Suppressor macrophage treated with lipopolysaccharide for 1 hour (primary cell): ENCODE results near the gene TBL1X.

Source experiments
- DNase-seq, 3 donors: peaks; one replicate each; pipeline ENCODE4 v3.0.0-alpha.2; 2020 to 2022

TBL1X gene

DNA sequence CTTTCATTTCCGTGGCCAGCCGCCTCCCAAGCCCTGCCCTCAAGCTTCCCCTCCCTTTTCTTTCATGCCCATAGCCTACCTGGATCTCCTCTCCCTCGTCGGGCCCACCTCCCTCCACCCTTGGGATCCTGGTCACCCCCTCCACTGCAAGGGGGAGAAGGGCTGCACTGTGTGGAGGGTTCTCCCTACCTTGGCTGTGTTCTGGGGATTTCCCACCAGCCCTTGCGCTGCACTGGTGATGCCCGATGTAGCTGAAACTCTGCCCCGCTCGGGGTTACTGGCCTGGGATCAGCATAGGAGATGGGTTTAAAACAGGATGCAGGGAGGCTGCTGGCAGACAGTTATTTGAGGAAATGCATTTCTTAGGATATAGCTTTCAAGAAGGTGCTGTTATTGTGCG, 128.9 kb downstream of the TBL1X start:
- no peak for DNase-seq

DNA sequence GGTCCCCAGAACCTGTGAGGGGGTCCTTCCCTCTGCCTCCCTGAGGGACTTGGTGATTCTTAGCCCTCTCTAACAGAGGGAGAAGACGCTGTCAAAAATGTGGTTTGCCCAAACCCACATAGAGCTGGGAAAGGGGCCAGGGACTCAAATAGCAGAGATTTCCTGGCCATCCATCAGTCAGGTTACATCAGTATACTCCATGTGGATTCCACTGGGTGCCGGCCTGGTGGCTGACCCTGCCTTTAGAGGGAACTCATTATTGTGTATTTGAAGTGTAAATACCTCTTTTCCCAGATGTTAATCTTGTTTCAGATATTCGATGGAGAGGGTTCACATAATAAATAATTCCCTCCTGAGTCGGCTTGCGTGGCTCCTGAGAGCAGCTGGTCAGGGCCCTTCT, 130.3 kb downstream of the TBL1X start:
- no peak for DNase-seq

- no peak for DNase-seq
Measured at GRCh38 chrX:9596837-9597236, 132.0 kb downstream of the TBL1X start.

- DNase-seq, result no peak
Measured at GRCh38 chrX:9597361-9598035, 132.6 kb downstream of the TBL1X start.

DNA sequence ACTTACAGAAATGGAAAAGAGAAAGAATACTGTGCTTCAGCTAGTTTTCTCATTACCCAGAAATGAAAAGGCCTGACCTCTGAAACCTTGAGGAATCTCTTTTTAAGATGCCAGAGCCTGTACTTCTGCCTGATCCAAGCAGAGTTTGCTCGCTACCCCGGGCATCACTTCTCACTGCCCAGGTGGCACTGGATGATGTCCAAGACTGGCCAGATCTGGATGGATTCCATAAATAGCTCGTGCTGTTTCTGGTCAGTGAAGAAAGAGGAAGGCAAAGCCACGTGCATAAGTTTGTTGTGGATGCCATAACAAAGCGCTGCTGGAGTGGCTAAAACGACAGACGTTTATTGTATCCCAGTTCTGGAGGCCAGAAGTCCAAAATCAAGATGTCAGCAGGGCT, 133.5 kb downstream of the TBL1X start:
- no peak for DNase-seq

DNA sequence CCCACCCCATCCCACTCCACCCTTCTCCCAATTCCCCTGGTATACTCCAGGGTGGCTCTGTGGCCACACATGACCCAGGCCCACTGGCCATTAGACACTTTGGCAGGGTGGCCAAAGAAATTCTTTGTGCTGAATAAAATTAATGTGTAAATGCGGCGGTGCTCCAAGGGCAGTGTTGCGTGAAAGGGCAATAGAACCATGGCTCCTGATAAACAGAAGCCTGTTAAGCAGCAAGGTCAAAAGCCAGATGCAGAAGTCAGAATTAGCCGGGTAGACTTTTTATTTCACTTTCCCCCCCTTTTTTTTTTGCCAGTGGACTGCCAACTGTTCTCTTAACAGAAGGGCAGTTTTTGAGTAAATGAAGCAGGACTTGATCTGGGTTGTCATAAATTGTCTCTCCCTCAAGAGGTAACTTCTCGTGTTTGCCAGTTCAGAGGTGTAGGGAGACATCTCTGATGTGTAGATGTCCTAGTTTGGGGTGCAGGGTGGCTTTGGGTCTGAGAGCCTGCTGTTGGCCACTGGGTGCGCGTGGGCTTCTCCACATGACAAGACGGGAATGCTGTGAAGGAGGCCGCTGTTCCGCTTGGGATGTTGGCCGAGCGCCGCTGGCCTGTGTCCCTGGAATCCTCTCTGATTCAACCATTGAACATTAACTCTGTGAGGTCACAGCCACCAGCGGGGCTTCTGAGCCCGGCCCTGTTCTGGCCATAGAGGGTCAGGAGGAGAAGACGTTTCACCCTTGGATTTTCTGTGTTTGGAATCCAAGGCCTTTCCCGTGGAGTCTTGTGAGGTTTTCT, 139.5 kb downstream of the TBL1X start:
- DNase-seq, result no peak

GRCh38 chrX:9604908-9605306, 140.0 kb downstream of the TBL1X start:
- no peak for DNase-seq

- no peak for DNase-seq
Measured at GRCh38 chrX:9605484-9605883, 140.6 kb downstream of the TBL1X start.

DNA sequence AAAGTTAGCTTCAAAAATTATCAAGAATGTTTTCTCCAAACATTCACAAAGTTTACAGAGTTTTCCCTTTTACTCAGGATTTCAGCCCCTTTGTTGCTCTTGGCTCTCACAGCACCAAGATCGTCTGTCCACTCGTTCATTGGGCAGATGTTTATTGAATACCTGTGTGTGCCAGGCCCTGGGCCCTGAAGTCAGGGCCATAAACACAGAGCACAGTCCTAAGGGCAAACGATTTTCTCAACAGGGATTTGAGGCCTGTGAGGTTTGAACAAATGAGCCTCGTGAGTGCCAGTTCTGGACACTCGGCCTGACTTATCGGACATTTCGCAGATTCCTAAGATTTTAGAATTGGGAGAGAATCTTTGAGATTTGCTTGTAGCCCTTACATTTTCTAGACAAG, 142.1 kb downstream of the TBL1X start:
- DNase-seq, result no peak

- DNase-seq, result no peak
Measured at GRCh38 chrX:9609499-9609898, 144.6 kb downstream of the TBL1X start.

- no peak for DNase-seq
Measured at GRCh38 chrX:9609987-9610386, 145.1 kb downstream of the TBL1X start.

DNA sequence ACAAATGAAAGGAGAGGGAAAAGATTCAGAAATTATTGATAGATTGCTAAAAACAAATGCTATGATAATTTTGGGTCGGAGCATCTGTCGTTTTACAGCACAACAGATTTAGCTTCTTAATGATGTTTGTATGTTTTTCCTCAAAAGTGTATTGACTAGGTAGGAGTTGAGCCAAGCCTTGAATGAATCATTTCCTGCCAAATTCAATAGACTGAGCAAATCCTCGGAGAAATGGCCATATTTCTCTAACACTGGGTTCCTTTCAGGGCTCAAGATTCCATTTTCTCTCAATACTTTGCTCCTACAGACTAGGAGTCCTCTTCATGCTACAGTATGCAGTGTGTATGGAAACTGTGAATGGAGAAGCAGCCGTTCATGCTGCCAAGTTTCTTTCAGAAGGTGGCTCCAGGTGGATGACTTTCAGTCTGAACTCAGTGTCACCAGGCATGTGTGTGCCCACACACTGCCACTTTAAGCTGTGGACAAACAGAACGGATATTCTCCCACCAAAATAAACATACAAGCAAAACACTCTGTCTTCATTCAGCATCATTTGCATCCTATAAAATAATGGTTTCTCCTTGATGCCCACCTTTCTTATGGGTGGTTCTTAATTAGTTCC, 146.0 kb downstream of the TBL1X start:
- DNase-seq, result no peak

DNA sequence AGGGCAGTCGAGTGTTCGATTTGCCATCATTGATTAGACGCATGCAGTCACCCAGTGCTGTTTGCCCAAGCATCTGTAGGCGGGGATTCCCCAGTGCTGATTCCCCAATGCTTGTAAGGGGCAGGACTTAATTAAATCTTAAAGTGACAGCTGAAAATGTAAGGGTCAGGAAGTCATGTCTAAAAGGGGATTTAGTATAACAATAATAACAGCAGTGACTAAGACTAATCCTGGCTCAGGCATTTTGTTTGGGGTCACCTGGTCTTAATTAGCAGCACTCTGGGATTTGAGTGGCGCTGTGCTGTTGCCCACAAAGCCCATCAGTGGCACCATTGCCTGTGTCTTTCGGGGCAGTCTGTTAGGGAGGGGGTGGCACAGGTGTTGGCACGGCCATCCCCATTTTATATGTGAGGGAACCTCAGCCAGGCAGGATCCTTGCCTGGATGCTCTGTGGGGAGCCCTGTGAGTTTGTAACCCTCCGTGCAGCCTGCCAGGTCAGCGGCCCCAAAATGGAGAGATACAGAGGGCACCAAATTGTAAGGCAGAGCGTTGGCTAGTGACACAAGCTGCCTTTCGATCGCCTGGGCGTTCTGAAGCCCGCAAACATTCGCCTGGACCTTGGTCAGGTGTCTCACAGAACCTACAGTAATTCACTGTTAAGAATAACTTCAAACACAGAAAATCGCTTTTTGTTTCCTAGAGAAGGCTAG, 146.7 kb downstream of the TBL1X start:
- DNase-seq, result no peak

- no peak for DNase-seq
Measured at GRCh38 chrX:9612146-9612505, 147.3 kb downstream of the TBL1X start.

DNA sequence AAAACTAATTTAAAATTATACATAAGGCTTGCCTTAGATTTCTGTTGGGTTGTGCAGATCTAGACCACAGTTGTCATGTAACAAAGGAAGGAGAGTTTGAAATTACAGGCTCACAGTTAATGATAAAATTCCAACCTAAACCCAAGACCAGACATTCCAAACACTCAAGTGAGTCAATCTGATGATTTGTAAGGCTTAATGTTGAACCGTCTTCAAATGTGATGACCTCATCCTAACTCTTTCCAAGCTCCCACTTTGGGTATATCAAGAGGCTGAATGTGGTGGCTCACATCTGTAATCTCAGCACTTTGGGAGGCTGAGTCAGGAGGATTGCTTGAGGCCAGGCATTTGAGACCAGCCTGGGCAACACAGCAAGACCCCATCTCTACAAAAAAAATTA, 149.2 kb downstream of the TBL1X start:
- no peak for DNase-seq

- no peak for DNase-seq
Measured at GRCh38 chrX:9619133-9619532, 154.3 kb downstream of the TBL1X start.

GRCh38 chrX:9619581-9619980, 154.7 kb downstream of the TBL1X start:
- no peak for DNase-seq

- no peak for DNase-seq
Measured at GRCh38 chrX:9622128-9622527, 157.3 kb downstream of the TBL1X start.

- DNase-seq, result no peak
Measured at GRCh38 chrX:9626379-9626778, 161.5 kb downstream of the TBL1X start.

DNA sequence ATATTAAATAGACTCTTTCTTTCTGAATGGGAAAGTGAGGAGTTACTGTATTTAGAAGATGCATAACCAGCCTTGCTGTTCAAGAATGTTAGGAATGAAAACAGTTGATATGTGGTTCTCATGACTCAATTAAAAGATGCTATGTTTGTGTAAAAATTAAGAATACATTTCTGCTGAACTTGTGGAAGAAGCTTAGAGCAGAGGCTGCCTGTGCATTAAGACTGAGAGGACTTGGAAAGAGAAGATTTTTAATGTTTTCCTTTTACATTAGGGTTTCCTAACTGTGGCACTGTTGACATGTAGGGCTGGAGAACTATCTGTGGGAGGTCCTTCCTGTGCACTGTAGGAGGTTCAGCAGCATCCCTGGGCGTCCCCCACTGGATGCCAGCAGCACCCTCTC, 163.1 kb downstream of the TBL1X start:
- DNase-seq, result no peak

GRCh38 chrX:9628779-9629493, 164.1 kb downstream of the TBL1X start:
- DNase-seq, result no peak

DNA sequence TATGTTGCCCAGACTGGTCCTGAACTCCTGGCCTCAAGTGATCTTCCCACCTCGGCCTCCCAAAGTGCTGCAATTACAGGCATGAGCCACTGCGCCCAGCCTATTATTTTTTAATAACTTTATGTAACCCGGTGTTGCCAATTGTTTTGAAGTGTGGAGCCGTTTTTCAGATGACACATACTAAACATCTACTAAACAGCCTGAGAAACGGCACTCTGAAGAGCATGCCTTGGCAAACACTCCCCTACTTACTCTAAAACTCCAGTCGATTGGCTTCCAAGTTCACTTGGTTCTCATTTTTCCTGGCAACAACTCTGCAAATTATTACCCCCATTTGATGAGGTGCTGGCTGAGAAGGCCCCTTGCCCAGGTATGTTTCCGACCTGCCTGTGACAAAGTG, 169.7 kb downstream of the TBL1X start:
- no peak for DNase-seq

DNA sequence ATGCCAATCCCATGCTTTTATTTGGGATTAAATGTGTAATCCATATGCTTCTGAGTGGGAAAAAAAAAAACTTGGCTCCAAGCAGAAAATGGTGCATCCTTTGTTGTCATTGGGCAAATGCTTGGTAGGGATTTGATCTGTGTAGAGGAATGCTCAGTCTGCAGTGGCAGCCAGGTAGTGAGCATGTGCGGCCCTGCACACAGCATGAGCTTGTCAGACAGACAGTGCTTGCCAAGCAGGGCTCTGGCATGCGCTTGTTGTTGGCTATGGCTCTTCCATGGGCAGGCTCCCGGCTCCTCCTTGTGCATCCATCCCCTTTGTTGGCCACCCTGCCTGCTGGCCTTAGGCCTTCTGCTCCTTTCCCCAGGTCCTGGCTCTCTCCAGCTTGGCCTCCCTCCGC, 170.5 kb downstream of the TBL1X start:
- DNase-seq, result no peak
